KOPT-K1 (cell line): ENCODE data around the gene DTX2.
"Not testable (repeated sequence)": the region's sequence is repeated elsewhere in the genome, so short reads cannot be mapped to it uniquely, and the experiment has no call there.

Source experiments
- H3K27ac ChIP-seq: fragments of 200-600 bp; sonication (generic); 2 replicates; pipeline ENCODE4 v1.5.1; 2016; ENCODE audit warnings: antibody characterized with exemption, mild to moderate bottlenecking, low read depth, low read length; ENCODE audit not compliant: poor library complexity, severe bottlenecking
- H3K36me3 ChIP-seq: fragments of 200-600 bp; sonication (generic); 2 replicates; pipeline ENCODE4 v1.5.1; 2017; ENCODE audit warnings: antibody characterized with exemption, mild to moderate bottlenecking, low read length, moderate library complexity; ENCODE audit not compliant: insufficient read depth
- H3K9me3 ChIP-seq: fragments of 200-600 bp; sonication (generic); 2 replicates; pipeline ENCODE4 v1.5.1; 2017; ENCODE audit warnings: antibody characterized with exemption, low read length, mild to moderate bottlenecking; ENCODE audit not compliant: insufficient read depth, poor library complexity, severe bottlenecking

DTX2 gene

DNA sequence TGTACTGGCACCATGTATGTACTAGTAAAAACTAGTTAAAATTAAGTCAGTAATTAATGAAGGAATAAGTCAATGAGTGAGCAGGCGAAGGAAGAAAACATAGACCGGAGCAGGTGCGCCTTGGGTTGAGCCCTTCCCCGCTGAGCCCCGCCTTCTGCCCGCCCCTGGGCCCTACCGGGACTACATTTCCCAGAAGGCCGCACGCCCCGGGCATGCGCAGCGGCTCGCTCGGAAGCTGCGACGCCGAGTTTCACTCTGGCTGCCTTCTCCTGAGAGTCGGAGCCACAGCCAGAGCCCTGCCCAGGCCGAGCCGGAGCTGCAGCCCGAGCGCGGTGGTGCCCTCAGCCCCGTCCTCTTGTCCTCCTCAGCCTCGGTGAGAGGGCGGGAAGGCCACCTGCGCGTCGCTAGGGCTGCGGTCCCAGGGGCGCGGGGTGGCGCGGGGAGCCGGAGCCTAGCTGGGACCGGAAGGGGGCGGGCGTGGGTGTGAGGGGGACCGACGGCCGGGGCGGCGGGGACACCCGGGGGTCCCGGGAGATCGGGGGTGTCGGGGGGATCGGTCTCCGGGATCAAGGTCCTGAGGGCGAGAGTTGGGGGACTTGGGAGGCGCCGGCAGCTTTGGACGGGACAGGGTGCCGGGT is at the start of gene DTX2:
TSS of gene DTX2 (plus strand) at position 246 of the 638 bp plus-strand sequence. CDS start 18,801 bp downstream, outside the sequence.
- H3K27ac ChIP-seq: peak within 1 kb of the TSS; percentile 47
- not testable (repeated sequence) for H3K36me3 ChIP-seq, H3K9me3 ChIP-seq

DNA sequence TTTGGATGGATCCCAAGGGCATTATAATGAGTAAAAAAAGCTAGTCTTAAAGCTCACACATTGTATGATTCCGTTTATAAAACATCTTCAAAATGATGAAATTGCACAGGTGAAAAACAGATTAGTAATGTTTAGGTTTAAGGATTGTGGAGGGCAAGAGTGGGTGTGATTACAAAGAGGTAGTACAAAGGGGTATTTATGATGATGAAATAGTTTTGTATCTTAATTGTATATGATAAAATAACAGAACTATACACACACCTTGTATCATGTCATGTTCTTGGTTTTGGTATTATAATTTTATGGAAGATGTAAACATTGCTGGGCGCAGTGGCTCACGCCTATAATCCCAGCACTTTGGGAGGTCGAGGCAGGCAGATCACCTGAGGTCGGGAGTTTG is 49.3 kb upstream of the DTX2 start:
- Histone ChIP-seq H3K36me3 (no peaks in the 10 kb centered on the region), H3K27ac (no peak overlapping the region), H3K9me3 (no peaks in the 10 kb centered on the region)

DNA sequence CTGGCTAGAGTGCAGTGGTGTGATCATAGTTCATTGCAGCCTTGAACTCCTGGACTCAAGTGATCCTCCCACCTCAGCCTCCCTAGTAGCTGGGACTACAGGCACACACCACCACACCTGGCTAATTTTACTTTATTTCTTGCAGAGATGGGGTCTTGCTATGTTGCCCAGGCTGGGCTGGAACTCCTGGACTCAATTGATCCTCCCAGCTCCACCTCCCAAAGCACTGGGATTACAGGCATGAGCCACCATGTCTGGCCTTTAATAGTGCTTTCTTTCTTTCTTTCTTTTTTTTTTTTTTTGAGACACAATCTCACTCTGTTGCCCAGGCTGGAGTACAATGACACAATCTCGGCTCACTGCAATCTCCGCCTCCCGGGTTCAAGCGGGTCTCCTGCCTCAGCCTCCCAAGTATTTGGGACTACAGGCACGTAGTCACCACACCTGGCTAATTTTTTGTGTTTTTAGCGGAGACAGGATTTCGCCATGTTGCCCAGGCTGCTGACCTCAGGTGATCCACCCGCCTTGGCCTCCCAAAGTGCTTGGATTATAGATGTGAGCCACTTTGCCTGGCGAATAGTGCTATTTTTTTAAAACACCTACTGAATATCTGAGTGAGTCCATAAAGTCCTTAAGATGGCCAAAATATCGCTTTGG is 43.7 kb upstream of the DTX2 start:
- not testable (repeated sequence) for H3K27ac ChIP-seq, H3K36me3 ChIP-seq, H3K9me3 ChIP-seq

DNA sequence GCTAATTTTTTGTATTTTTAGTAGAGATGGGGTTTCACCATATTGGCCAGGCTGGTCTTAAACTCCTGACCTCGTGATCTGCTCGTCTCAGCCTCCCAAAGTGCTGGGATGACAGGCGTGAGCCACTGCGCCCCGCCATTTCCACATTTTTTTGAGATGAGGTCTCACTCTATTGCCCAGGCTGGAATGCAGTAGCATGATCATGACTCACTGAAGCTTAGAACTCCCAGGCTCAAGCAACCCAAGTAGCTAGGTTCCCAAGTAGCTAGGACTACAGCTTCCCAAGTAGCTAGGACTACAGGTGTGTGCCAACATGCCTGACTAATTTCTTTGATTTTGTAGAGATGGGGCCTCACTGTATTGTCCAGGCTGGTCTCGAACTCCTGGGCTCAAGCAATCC is 40.4 kb upstream of the DTX2 start:
- not testable (repeated sequence) for H3K9me3 ChIP-seq, H3K36me3 ChIP-seq, H3K27ac ChIP-seq

DNA sequence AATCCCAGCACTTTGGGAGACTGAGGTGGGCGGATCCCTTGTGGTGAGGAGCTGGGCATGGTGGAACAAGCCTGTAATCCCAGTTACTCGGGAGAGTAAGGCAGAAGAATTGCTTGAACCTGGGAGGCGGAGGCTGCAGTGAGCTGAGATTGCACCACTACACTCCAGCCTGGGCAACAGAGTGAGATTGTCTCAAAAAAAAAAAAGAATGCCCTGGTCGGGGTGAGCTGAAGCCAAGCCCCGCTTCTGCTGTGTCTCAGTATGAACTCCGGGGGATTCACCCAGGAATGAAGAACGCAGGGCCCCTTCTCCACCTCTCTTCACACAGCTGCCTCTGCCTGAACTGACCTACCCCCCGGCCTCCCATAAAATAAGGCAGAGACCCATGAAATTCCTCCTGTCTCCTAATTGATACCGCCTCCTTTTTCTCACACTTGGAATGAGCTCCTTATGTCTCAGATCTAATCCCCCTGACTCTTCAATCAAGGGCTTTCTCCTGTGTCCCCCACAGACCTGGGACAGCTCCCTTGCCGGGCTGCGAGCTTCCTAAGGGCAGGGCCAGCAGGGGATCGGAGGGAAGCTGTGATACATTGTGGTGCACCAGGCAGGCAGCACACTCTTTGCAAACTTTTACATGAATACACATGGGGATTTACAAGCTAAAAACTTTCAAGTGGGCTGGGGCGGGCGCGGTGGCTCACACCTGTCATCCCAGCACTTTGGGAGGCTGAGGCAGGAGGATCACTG is 37.7 kb upstream of the DTX2 start:
- Histone ChIP-seq H3K36me3 (no peaks in the 10 kb centered on the region), H3K27ac (no peak overlapping the region), H3K9me3 (no peaks in the 10 kb centered on the region)

DNA sequence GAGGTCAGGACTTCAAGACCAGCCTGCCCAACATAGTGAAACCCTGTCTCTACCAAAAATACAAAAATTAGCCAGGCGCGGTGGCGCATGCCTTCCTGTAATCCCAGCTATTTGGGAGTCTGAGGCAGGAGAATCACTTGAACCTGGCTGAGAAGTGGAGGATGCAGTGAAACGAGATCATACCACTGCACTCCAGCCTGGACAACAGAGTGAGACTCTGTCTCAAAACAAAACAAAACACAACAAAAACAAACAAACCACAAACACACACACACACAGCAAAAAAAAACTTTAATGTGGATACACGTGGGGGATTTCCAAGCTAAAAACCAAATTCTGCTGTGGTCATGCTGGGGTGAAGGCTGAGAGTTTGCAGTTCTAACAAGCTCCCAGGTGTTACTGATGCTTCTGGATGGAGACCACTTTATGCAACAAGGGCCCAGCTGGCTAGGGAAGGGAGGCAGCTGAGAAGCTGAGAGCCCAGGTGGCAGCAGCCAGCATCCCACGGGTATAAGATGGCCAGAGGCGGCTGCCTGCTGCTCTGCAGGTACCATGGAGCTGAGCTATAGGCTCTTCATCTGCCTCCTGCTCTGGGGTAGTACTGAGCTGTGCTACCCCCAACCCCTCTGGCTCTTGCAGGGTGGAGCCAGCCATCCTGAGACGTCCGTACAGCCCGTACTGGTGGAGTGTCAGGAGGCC is 36.9 kb upstream of the DTX2 start, which contains the start of gene ZP3:
TSS of gene ZP3 (plus strand) at position 538 of the 699 bp plus-strand sequence. CDS start at position 553, 15 bp downstream.
- no peak within 1 kb of the TSS for H3K27ac ChIP-seq
- H3K36me3 ChIP-seq: no peaks in the 10 kb centered on the region
- no peaks in the 10 kb centered on the region for H3K9me3 ChIP-seq

DNA sequence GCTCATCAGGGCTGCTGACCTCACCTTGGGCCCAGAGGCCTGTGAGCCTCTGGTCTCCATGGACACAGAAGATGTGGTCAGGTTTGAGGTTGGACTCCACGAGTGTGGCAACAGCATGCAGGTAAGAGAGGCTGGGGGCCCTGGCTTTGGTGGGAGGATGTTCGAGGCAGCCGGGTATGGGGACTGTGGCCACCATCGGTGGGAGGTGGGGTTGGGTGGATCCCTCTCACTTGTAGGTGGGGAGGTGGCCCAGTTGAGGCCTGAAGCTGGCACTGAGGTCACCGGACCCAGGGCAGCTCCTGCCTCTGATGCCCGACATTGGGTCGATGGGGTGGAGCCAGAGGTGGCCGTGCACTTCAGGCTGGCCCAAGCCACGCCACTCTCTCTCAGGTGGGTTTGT is 36.4 kb upstream of the DTX2 start:
- no peak overlapping the region for H3K27ac ChIP-seq
- H3K9me3 ChIP-seq: no peaks in the 10 kb centered on the region
- no peaks in the 10 kb centered on the region for H3K36me3 ChIP-seq

DNA sequence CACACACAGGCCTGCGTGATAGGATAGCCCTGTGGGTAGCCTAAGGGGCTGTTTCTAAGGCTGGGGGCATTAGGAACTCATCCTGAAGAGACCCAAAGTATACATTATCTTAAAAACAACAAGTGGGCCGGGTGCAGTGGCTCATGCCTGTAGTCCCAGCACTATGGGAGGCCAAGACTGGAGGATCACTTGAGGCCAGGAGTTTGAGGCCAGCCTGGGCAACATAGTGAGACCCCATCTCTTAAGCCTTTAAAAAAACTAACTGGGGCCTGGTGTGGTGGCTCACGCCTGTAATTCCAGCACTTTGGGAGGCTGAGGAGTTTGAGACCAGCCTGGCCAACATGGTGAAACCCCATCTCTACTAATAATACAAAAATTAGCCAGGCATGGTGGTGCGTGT is 36.0 kb upstream of the DTX2 start:
- H3K27ac ChIP-seq, H3K36me3 ChIP-seq, H3K9me3 ChIP-seq: not testable (repeated sequence)

DNA sequence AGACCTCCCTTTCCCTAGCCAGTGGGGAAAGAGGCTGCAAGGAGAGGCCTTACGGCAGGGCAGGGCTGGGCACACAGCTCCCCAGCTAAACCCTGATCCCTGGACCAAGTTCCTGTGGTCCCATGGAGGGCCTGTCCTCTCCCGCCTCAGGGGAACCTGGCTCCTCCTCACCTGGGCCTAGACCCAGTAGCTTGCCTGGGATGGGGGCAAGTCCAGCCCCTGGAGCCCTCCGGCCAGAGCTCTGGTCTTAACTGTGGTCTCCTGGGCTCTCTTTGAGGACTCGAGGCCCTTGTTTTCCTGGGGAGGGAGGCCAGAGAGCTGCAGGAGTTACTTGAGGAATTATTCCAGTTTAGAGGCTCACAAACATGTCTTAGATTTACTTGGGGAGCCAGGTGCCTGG is 35.3 kb upstream of the DTX2 start:
- H3K27ac ChIP-seq: no peak overlapping the region
- no peaks in the 10 kb centered on the region for H3K36me3 ChIP-seq
- H3K9me3 ChIP-seq: no peaks in the 10 kb centered on the region

DNA sequence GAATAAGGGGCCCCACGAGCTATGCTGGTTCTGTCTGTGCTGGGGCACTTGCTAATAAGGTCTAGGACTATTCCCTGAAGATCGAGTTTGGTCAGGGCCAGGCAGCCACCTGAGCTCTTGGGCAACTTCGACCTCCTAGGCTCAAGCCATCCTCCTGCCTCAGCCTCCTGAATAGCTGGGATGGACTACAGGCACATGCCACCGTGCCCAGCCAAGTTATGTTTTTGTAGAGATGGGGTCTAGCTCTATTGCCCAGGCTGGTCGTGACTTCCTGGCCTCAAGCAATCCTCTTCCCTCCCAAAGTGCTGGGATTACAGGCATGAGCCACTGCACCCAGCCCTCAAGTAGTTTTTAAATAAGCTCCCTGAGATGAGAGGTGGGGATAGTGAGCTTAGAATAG is 33.9 kb upstream of the DTX2 start:
- H3K9me3 ChIP-seq: no peaks in the 10 kb centered on the region
- no peaks in the 10 kb centered on the region for H3K36me3 ChIP-seq
- no peak overlapping the region for H3K27ac ChIP-seq

DNA sequence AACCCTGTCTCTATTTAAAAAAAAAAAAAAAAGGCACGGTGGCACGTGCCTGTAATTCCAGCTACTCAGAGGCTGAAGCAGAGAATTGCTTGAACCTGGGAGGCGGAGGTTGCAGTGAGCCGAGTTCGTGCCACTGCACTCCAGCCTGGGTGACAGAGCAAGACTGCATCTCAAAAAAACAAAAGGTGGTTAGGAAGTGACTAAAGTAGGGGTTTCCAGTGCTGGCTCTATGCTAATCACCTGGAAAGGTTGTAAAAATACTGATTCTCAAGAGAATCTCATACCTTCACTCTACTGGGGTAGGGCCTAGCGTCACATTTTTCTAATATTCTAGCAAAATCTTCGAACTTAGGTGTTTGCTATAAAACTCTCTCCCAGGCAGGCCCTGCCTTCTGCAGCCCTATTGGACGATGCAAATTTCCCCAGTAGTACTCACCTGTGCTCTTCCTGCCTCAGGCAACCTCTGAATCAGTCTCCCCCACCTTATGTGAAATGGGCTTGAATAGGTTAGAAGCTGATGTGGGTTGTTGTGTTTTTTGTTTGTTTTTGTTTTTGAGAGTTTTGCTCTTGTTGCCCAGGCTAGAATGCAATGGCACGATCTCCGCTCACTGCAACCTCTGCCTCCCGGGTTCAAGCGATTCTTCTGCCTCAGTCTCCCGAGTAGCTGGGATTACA is 33.2 kb upstream of the DTX2 start:
- Histone ChIP-seq H3K9me3 (no peaks in the 10 kb centered on the region), H3K36me3 (no peaks in the 10 kb centered on the region), H3K27ac (no peak overlapping the region)

DNA sequence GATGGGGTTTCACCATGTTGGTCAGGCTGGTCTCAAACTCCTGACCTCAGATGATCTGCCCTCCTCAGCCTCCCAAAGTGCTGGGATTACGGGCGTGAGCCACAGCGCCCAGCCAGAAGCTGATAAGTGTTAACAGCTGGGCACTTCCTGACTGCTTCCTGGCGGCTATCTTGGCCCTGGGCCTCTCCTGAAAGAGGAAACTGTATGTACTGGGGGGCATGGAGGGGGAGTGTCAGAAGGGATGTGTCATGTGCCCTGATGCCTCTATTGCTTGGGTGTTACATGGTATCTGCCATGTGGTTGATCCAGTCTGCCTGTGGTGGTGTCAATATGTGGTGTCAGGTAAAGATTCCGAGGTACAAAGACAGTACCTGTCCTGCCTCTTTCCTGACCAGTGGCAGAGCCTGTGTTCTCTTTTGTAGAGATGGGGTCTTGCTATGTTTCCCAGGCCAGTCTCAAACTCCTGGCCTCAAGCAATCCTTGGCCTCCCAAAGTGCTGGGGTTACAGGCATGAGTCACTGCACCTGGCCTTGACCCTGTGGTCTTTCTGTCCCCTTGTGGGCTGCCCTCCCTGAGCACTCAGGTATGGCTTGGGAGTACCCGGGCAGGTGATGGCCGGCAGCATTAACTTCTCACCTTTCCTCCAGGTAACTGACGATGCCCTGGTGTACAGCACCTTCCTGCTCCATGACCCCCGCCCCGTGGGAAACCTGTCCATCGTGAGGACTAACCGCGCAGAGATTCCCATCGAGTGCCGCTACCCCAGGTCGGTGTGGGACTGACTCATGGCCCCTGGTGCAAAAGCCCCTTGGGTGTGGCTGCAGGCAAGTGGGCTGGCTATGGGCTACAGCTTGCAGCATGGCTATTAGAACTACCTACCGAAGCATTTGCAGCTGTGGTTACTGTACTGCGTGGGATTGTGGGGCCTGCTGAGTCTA is 32.4 kb upstream of the DTX2 start:
- Histone ChIP-seq H3K27ac (no peak overlapping the region), H3K36me3 (no peaks in the 10 kb centered on the region), H3K9me3 (no peaks in the 10 kb centered on the region)

DNA sequence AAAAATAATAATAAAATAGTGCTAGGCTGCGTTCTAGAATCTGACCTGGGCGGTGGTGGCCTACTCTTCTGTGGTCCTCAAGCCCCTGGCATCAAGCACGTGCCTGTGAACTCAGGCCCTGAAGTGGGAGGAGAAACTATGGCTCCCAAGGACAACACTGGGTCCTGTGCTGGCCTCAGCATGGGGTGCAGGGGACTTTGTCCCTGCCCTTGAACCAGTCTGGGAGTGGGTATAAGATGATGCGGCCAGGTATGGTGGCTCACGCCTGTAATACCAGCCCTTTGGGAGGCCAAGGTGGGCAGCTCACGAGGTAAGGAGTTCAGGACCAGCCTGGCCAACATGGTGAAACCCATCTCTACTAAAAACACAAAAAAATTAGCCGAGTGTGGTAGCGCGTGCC is 31.3 kb upstream of the DTX2 start:
- no peaks in the 10 kb centered on the region for H3K36me3 ChIP-seq
- no peak overlapping the region for H3K27ac ChIP-seq

DNA sequence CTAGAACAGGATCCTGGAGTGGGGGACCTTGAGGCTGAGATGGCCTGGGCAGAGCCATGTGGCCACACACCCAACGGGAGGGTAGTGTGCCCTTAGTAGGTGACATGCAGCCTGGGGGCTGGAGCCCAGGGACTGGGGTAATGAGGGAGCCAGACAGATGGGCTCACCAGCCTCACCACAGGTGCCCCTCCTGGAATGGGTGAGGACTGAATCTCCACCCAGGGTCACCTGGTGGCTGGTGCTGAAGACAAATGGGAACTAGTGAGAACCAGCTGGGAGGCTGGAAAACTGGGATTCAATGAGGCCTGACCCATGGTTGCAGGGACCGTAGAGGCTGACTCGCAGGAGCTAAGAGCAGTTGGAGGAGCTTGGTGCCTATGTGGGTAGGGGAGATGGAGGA is 30.7 kb upstream of the DTX2 start:
- Histone ChIP-seq H3K36me3 (no peaks in the 10 kb centered on the region), H3K9me3 (no peaks in the 10 kb centered on the region), H3K27ac (no peak overlapping the region)

More for the DNA sequence above, 31.3 kb upstream of the DTX2 start:
- no peaks in the 10 kb centered on the region for H3K9me3 ChIP-seq
